ENCODE data around the gene RGPD3. TPM values are rescaled to one million over a fixed set of nuclear protein-coding genes. Genes with fewer than 3 reads are reported as not detected.
"Not testable (repeated sequence)": the region's sequence is repeated elsewhere in the genome, so short reads cannot be mapped to it uniquely, and the experiment has no call there.

The RGPD3 gene
- total and polyA plus RNA-seq, 2 donors (not counting 1 experiment from before 2014, with no cell fraction given): 0.12 to 0.17 TPM

GRCh38 chr2:106498549-106498948, 30.3 kb upstream of the RGPD3 start:
- H3K4me3 ChIP-seq (replicated peaks in 1 of 4; ENCODE audit: control extremely low read depth in 1 of 4, insufficient read depth in 1 of 4, low read depth in 3 of 4, low read length in 4 of 4); H3K9me3 ChIP-seq (ENCODE audit: control insufficient read depth, insufficient read depth, low read depth, low read length); DNase-seq (ENCODE audit: low read depth in 2 of 2); H2AFZ ChIP-seq (ENCODE audit: low read length); H3K27me3 ChIP-seq (ENCODE audit: control insufficient read depth, insufficient read depth, low read length); H3K36me3 ChIP-seq (ENCODE audit: control insufficient read depth, insufficient read depth, low read length); H3K27ac ChIP-seq (ENCODE audit: insufficient read depth, low read length); H3K4me2 ChIP-seq (ENCODE audit: extremely low read depth, insufficient read depth, low read length); H3K9ac ChIP-seq (ENCODE audit: insufficient read depth, low read length); H3K4me1 ChIP-seq (ENCODE audit: control insufficient read depth, extremely low read depth, insufficient read depth, low read length); H3K79me2 ChIP-seq (ENCODE audit: control insufficient read depth, insufficient read depth, low read length); H4K20me1 ChIP-seq (ENCODE audit: control insufficient read depth, extremely low read depth, insufficient read depth, low read length): not testable (repeated sequence)

GRCh38 chr2:106492913-106493312, 24.7 kb upstream of the RGPD3 start:
- not testable (repeated sequence) for H3K27me3 ChIP-seq (ENCODE audit: control insufficient read depth, insufficient read depth, low read length); H3K4me1 ChIP-seq (ENCODE audit: control insufficient read depth, extremely low read depth, insufficient read depth, low read length); DNase-seq (ENCODE audit: low read depth in 2 of 2); H4K20me1 ChIP-seq (ENCODE audit: control insufficient read depth, extremely low read depth, insufficient read depth, low read length); H2AFZ ChIP-seq (ENCODE audit: low read length); H3K27ac ChIP-seq (ENCODE audit: insufficient read depth, low read length); H3K36me3 ChIP-seq (ENCODE audit: control insufficient read depth, insufficient read depth, low read length); H3K4me3 ChIP-seq (replicated peaks in 1 of 4; ENCODE audit: control extremely low read depth in 1 of 4, insufficient read depth in 1 of 4, low read depth in 3 of 4, low read length in 4 of 4); H3K4me2 ChIP-seq (ENCODE audit: extremely low read depth, insufficient read depth, low read length); H3K9ac ChIP-seq (ENCODE audit: insufficient read depth, low read length); H3K79me2 ChIP-seq (ENCODE audit: control insufficient read depth, insufficient read depth, low read length); H3K9me3 ChIP-seq (ENCODE audit: control insufficient read depth, insufficient read depth, low read depth, low read length)

GRCh38 chr2:106492399-106492798, 24.2 kb upstream of the RGPD3 start:
- H3K9ac ChIP-seq (ENCODE audit: insufficient read depth, low read length); H3K4me3 ChIP-seq (replicated peaks in 1 of 4; ENCODE audit: control extremely low read depth in 1 of 4, insufficient read depth in 1 of 4, low read depth in 3 of 4, low read length in 4 of 4); H4K20me1 ChIP-seq (ENCODE audit: control insufficient read depth, extremely low read depth, insufficient read depth, low read length); H3K4me1 ChIP-seq (ENCODE audit: control insufficient read depth, extremely low read depth, insufficient read depth, low read length); H3K36me3 ChIP-seq (ENCODE audit: control insufficient read depth, insufficient read depth, low read length); H3K27ac ChIP-seq (ENCODE audit: insufficient read depth, low read length); H3K27me3 ChIP-seq (ENCODE audit: control insufficient read depth, insufficient read depth, low read length); H2AFZ ChIP-seq (ENCODE audit: low read length); H3K4me2 ChIP-seq (ENCODE audit: extremely low read depth, insufficient read depth, low read length); DNase-seq (ENCODE audit: low read depth in 2 of 2); H3K79me2 ChIP-seq (ENCODE audit: control insufficient read depth, insufficient read depth, low read length); H3K9me3 ChIP-seq (ENCODE audit: control insufficient read depth, insufficient read depth, low read depth, low read length): not testable (repeated sequence)

GRCh38 chr2:106489701-106490100, 21.5 kb upstream of the RGPD3 start:
- H4K20me1 ChIP-seq (ENCODE audit: control insufficient read depth, extremely low read depth, insufficient read depth, low read length); H3K4me3 ChIP-seq (replicated peaks in 1 of 4; ENCODE audit: control extremely low read depth in 1 of 4, insufficient read depth in 1 of 4, low read depth in 3 of 4, low read length in 4 of 4); H2AFZ ChIP-seq (ENCODE audit: low read length); H3K27me3 ChIP-seq (ENCODE audit: control insufficient read depth, insufficient read depth, low read length); DNase-seq (ENCODE audit: low read depth in 2 of 2); H3K4me1 ChIP-seq (ENCODE audit: control insufficient read depth, extremely low read depth, insufficient read depth, low read length); H3K9me3 ChIP-seq (ENCODE audit: control insufficient read depth, insufficient read depth, low read depth, low read length); H3K9ac ChIP-seq (ENCODE audit: insufficient read depth, low read length); H3K79me2 ChIP-seq (ENCODE audit: control insufficient read depth, insufficient read depth, low read length); H3K36me3 ChIP-seq (ENCODE audit: control insufficient read depth, insufficient read depth, low read length); H3K27ac ChIP-seq (ENCODE audit: insufficient read depth, low read length); H3K4me2 ChIP-seq (ENCODE audit: extremely low read depth, insufficient read depth, low read length): not testable (repeated sequence)

DNA sequence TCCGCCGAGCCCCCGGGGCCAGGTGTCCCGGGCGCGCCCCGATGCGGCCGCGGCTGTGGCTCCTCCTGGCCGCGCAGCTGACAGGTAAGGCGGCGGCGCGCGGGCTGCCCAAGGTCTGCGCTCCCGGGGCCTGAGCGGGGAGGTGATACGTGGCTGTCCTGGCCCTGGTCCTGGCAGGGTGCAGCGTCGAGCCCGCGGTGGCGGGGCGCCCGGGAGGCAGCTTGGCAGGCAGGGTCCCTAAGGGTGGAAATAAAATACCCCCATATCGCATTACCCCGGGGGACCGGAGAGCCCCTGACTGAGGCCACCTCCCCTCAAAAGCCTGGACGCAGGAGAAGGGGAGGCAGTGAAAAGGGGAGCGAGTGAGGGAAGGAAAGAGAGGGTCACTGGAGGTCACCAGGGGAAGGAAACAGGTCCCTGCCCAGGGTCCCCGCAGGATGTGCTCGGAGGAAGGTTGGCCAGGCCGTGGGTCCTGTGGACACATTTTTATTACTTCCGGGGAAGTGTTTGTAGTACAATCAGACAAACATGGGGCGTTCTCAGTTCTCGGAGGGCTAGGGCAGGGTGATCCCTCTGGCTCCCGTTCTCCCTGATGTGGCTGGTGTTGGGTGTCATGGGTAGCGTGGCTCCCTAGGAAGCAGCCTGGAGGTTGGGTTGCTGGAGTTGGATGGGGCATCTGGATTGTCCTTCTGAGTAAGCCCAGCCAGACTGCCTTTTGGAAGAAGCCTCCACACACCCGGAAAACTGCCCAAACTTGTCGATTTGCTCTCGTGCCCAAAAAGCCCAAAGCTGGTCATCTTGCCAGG, 19.4 kb upstream of the RGPD3 start:
- H3K36me3 ChIP-seq (ENCODE audit: control insufficient read depth, insufficient read depth, low read length); H2AFZ ChIP-seq (ENCODE audit: low read length); H3K79me2 ChIP-seq (ENCODE audit: control insufficient read depth, insufficient read depth, low read length); H3K4me3 ChIP-seq (replicated peaks in 1 of 4; ENCODE audit: control extremely low read depth in 1 of 4, insufficient read depth in 1 of 4, low read depth in 3 of 4, low read length in 4 of 4); H3K27ac ChIP-seq (ENCODE audit: insufficient read depth, low read length); H4K20me1 ChIP-seq (ENCODE audit: control insufficient read depth, extremely low read depth, insufficient read depth, low read length); H3K27me3 ChIP-seq (ENCODE audit: control insufficient read depth, insufficient read depth, low read length); H3K4me1 ChIP-seq (ENCODE audit: control insufficient read depth, extremely low read depth, insufficient read depth, low read length); H3K9me3 ChIP-seq (ENCODE audit: control insufficient read depth, insufficient read depth, low read depth, low read length); H3K9ac ChIP-seq (ENCODE audit: insufficient read depth, low read length); H3K4me2 ChIP-seq (ENCODE audit: extremely low read depth, insufficient read depth, low read length); DNase-seq (ENCODE audit: low read depth in 2 of 2): not testable (repeated sequence)

GRCh38 chr2:106486551-106487385, 18.6 kb upstream of the RGPD3 start, which contains the start of gene CD8B2:
CD8B2 (plus strand) TSS chr2:106487364; CDS start chr2:106487427, 63 bp downstream.
- H3K79me2 ChIP-seq (ENCODE audit: control insufficient read depth, insufficient read depth, low read length); H3K27me3 ChIP-seq (ENCODE audit: control insufficient read depth, insufficient read depth, low read length); H3K9me3 ChIP-seq (ENCODE audit: control insufficient read depth, insufficient read depth, low read depth, low read length); H3K27ac ChIP-seq (ENCODE audit: insufficient read depth, low read length); H4K20me1 ChIP-seq (ENCODE audit: control insufficient read depth, extremely low read depth, insufficient read depth, low read length); H3K4me2 ChIP-seq (ENCODE audit: extremely low read depth, insufficient read depth, low read length); H3K4me1 ChIP-seq (ENCODE audit: control insufficient read depth, extremely low read depth, insufficient read depth, low read length); H2AFZ ChIP-seq (ENCODE audit: low read length); H3K9ac ChIP-seq (ENCODE audit: insufficient read depth, low read length); H3K36me3 ChIP-seq (ENCODE audit: control insufficient read depth, insufficient read depth, low read length); H3K4me3 ChIP-seq (replicated peaks in 1 of 4; ENCODE audit: control extremely low read depth in 1 of 4, insufficient read depth in 1 of 4, low read depth in 3 of 4, low read length in 4 of 4); DNase-seq (ENCODE audit: low read depth in 2 of 2): not testable (repeated sequence)

All from fibroblast of lung (primary cell).